Vagina (tissue), 2 donors: ENCODE measurements around the gene NAP1L4. TPM values are rescaled to one million over a fixed set of nuclear protein-coding genes. Genes with fewer than 3 reads are reported as not detected.
A peak's percentile ranks its signal among the peaks of the same experiment; 100 is the strongest.

Experiments
- DNase-seq, 2 donors: peaks; one replicate each; pipeline ENCODE4 v3.0.0-alpha.2; 2017; ENCODE audit errors: extremely low spot score in 2 of 2
- H3K27ac ChIP-seq: fragments of 200-600 bp; sonication (generic); one replicate; pipeline ENCODE4 v1.5.1; 2019
- H3K27me3 ChIP-seq: fragments of 200-600 bp; sonication (generic); one replicate; pipeline ENCODE4 v1.5.1; 2019
- H3K36me3 ChIP-seq, 2 donors: fragments of 200-600 bp; sonication (generic); one replicate each; pipeline ENCODE4 v1.5.1; 2017 to 2019
- H3K4me1 ChIP-seq: fragments of 200-600 bp; sonication (generic); one replicate; pipeline ENCODE4 v1.5.1; 2019
- H3K4me3 ChIP-seq, 2 donors: fragments of 200-600 bp; sonication (generic); 1 replicate in 1 of 2; 2 replicates in 1 of 2; pipeline ENCODE4 v1.5.1; 2016 to 2019
- H3K9me3 ChIP-seq: fragments of 200-600 bp; sonication (generic); one replicate; pipeline ENCODE4 v1.5.1; 2019
- POLR2A ChIP-seq, 2 donors: fragments of 450-650 bp; IDR thresholded peaks; one replicate each; pipeline ENCODE4 v1.6.1; 2017; ENCODE audit warnings: antibody characterized with exemption in 2 of 2, mild to moderate bottlenecking in 2 of 2, moderate library complexity in 2 of 2
- POLR2AphosphoS5 ChIP-seq, 2 donors: sonication (generic); formaldehyde crosslinking; IDR thresholded peaks; one replicate each; pipeline ENCODE4 v1.9.0; 2017; ENCODE audit warnings: antibody characterized with exemption in 2 of 2, mild to moderate bottlenecking in 2 of 2, low read depth in 1 of 2; ENCODE audit not compliant: insufficient read depth in 1 of 2
- intact Hi-C: fragments of 100-400 bp; cut with DNase I; formaldehyde crosslinking; loops from one replicate; pipeline ENCODE4 v1.15.1; 2023
- total RNA-seq: library from RNA; depleted of rRNA; stranded (reverse); fragments of >200 nt; gene quantifications from one replicate; pipeline ENCODE4 v1.2.3, GENCODE V29; 2016
- TF ChIP-seq, protein P1 (sequence below), 3 experiments: fragments of 450-650 bp in 2 of 3; fragments of 200-600 bp in 1 of 3; sonication (generic) in 1 of 3; IDR thresholded peaks; one replicate each; pipeline ENCODE4 v1.5.1; 2017 to 2019; ENCODE audit warnings: antibody characterized with exemption in 3 of 3, mild to moderate bottlenecking in 2 of 3, moderate library complexity in 2 of 3

Gene NAP1L4
- total RNA-seq, 1 donor from 2014 or later, result 108 TPM

DNA sequence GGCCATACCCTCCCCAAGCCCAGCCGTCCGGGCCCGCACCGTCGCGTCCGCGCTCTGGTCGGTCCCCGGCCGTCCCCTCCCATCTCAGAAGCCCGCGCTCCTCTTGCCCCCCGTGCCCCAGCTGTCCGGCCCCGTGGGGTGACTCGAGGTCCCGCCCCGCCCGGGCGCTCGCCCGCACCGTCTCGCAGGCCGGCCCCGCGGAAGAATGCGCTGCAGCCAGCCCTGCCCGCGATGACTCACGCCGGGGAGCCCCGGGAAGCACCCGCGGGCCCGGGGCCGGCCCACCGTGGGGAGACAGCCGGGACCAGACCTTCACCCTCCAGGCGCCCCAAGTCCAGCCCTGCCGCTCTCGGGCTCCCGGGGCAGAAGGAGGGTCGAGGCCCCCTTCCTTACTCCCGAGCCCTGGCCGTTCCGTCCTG, 62.6 kb downstream of the NAP1L4 start:
- intact Hi-C loops, result no loop called here
- no peaks in the 10 kb centered on the region for H3K9me3 ChIP-seq
- DNase-seq, result no peak
- H3K4me3 ChIP-seq, result peak overlapping the region; percentile 56 to 59
- TF ChIP-seq POLR2AphosphoS5 (IDR thresholded peaks at IDR 0.05; ENCODE audit: insufficient read depth in 1 of 2, low read depth in 1 of 2), result no peak
- no peaks in the 10 kb centered on the region for H3K36me3 ChIP-seq
- peaks cover 47% of the 10 kb centered on the region for H3K4me1 ChIP-seq
- H3K27ac ChIP-seq, result peak overlapping the region; percentile 78
- H3K27me3 ChIP-seq, result no peaks in the 10 kb centered on the region

DNA sequence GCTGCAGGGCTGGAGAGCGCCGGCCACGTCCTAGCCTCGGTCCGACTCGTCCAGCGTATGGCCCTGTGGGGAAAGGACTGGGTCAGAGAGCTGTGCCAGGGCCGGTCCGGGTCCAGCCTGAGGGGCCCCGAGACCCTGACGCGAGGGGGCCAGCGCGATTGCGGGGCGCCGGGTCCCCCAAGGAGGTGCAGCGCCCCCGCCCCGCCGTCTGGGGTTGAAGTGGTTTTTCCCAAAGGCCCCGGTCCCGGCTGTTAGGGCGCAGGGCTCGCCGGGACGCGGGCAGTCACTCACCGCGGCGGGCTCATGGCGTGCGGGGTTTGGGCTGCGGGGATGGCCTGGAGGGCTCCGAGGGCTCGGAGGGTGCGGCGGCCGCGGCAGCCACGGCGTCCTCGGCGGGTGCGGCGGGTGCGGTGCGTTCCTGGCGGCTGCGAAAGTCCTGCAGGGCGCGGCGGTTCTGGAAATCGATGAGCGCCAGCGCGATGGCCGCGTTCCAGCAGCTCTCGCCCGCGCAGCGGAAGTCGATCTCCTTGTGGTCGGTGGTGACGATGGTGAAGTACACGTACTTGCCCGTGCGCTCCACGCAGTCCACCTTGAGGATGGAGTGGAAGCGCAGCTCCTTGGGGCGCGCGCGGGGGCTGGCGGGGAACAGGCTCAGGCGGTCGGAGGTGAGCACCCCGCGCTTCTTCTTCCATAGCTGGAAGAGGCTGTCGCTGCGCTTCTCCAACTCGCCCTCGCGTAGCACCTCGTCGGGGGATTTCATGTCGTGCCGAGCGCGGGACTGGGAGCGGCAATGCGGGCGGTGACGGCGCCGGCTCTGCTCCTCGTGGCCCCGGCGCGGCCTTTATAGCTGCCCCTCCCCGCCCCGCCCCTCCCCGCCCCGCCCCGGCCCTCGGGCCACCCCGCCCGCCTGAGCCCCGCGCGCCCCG, 63.3 kb downstream of the NAP1L4 start, which contains the start of gene PHLDA2:
TSS of gene PHLDA2 (minus strand) at position 816 of the 926 bp plus-strand sequence. CDS start at position 760, 56 bp downstream.
- Histone ChIP-seq H3K4me3 (peak within 1 kb of the TSS; percentile 56 to 59), H3K27ac (peak within 1 kb of the TSS; percentile 78), H3K36me3 (no peaks in the 10 kb centered on the region), H3K27me3 (no peaks in the 10 kb centered on the region), H3K9me3 (no peaks in the 10 kb centered on the region), H3K4me1 (peaks cover 52% of the 10 kb centered on the region)
- intact Hi-C loops, result no loop called here
- TF ChIP-seq POLR2AphosphoS5 (IDR thresholded peaks at IDR 0.05; ENCODE audit: insufficient read depth in 1 of 2, low read depth in 1 of 2) (peak in 1 of 2 donors; percentile 78), POLR2A (IDR thresholded peaks at IDR 0.05) (peak in 1 of 2 donors; percentile 33)
- TF ChIP-seq, protein P1, sequence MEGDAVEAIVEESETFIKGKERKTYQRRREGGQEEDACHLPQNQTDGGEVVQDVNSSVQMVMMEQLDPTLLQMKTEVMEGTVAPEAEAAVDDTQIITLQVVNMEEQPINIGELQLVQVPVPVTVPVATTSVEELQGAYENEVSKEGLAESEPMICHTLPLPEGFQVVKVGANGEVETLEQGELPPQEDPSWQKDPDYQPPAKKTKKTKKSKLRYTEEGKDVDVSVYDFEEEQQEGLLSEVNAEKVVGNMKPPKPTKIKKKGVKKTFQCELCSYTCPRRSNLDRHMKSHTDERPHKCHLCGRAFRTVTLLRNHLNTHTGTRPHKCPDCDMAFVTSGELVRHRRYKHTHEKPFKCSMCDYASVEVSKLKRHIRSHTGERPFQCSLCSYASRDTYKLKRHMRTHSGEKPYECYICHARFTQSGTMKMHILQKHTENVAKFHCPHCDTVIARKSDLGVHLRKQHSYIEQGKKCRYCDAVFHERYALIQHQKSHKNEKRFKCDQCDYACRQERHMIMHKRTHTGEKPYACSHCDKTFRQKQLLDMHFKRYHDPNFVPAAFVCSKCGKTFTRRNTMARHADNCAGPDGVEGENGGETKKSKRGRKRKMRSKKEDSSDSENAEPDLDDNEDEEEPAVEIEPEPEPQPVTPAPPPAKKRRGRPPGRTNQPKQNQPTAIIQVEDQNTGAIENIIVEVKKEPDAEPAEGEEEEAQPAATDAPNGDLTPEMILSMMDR (IDR thresholded peaks at IDR 0.05), result no peak
- no peak for DNase-seq

DNA sequence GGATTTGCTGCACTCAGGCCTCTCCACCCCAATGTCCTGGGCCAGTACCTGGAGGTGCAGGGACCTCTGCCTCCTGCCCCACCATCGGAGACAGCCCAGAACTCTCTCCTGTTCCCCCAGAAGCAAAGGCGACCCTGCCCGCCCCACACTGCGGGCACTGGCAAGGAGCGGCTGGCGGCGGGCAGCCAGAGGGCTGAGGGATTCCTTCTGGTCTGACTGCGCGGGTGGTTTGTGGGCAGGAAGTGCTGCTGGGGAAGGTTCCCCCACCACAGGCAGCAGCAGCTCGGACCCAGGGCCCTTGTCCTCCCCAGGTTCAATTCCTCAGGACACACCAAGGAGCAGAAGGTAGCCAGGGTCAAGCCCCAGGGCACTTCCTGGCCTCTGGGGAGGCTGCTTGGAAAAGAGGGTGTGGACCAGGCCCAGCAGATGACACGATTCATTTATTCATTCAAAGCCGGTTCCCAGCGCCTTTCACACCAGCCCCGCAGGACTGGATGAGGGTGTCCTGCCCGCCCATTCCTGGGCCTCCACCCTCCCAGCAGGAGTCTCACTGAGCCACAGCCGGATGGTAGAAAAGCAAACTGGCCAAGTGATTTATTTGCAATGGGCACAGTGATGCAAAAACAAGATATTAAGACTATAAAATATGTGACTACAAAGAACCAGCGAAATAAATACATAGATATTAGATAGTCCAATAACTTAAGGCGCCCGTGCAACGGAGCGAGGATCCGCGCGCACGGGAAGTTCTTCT, 64.1 kb downstream of the NAP1L4 start:
- Histone ChIP-seq H3K9me3 (no peaks in the 10 kb centered on the region), H3K27ac (peak overlapping the region; percentile 78), H3K36me3 (no peaks in the 10 kb centered on the region), H3K4me3 (peak overlapping the region; percentile 56 to 59), H3K4me1 (peaks cover 48% of the 10 kb centered on the region), H3K27me3 (no peaks in the 10 kb centered on the region)
- intact Hi-C loops, result no loop called here
- TF ChIP-seq, protein P1 (IDR thresholded peaks at IDR 0.05), result no peak
- TF ChIP-seq POLR2A (IDR thresholded peaks at IDR 0.05) (no peak), POLR2AphosphoS5 (IDR thresholded peaks at IDR 0.05; ENCODE audit: insufficient read depth in 1 of 2, low read depth in 1 of 2) (peak in 1 of 2 donors; percentile 18)
- no peak for DNase-seq

DNA sequence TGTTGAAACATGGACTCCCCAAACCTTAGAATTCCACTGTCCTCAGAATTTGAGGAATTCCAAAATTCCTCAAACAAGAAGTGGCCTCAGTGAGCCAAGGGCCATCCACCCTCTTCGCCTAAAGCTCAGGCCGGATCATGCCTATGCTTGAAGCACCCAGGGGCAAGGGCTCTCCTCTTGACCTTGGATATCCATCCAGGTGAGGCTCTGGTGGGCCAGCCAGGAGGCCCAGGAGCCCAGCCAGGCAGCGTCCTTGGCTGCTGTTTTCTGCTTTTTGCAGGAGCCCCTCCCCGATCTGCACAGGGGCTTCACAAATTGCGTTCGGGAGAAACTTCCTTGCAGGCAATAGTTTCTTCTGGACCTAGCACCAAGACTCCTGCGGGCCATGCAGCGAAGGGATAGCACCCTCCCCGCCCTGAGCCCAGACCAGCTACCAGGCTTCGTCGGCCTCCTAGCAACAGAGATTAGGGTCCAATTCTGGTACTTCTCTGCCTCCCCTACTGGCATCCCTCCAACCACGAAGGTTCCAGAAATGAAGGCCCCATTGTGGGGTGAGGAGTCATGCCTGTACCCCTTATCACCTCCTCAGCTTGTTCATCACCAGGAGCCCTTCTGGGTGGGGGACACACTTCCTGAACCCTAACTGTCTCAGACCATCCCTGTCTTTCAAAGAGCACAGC, 64.9 kb downstream of the NAP1L4 start:
- Histone ChIP-seq H3K4me1 (peaks cover 40% of the 10 kb centered on the region), H3K36me3 (no peaks in the 10 kb centered on the region), H3K9me3 (no peaks in the 10 kb centered on the region), H3K27ac (no peak overlapping the region), H3K4me3 (no peak overlapping the region), H3K27me3 (no peaks in the 10 kb centered on the region)
- intact Hi-C loops, result no loop called here
- TF ChIP-seq, protein P1 (IDR thresholded peaks at IDR 0.05), result no peak
- no peak for TF ChIP-seq POLR2AphosphoS5 (IDR thresholded peaks at IDR 0.05; ENCODE audit: insufficient read depth in 1 of 2, low read depth in 1 of 2)
- no peak for TF ChIP-seq POLR2A (IDR thresholded peaks at IDR 0.05)
- no peak for DNase-seq

DNA sequence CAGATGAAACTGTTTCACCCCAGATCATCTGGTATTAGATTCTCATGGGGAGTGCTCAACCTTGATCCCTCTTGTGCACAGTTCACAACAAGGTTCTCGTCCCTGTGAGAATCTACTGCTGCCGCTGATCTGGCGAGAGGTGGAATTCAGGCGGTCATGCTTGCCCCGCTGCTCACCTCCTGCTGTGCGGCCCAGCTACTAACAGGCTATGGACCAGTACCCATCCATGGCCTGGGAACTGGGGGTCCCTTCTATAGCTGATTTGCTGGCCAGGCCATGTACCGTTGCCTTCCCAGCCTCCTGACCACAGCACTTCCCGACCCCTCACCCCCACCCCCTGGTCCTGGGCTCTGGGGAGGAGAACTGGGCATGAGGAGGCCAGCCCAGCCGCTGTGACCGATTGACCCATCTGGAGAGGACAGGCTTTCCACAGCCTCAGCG, 65.5 kb downstream of the NAP1L4 start:
- TF ChIP-seq, protein P1 (IDR thresholded peaks at IDR 0.05), result no peak
- TF ChIP-seq POLR2AphosphoS5 (IDR thresholded peaks at IDR 0.05; ENCODE audit: insufficient read depth in 1 of 2, low read depth in 1 of 2) (no peak), POLR2A (IDR thresholded peaks at IDR 0.05) (no peak)
- no peak overlapping the region for H3K4me3 ChIP-seq
- intact Hi-C loops, result no loop called here
- no peaks in the 10 kb centered on the region for H3K9me3 ChIP-seq
- DNase-seq, result no peak
- no peak overlapping the region for H3K27ac ChIP-seq
- H3K27me3 ChIP-seq, result no peaks in the 10 kb centered on the region
- no peaks in the 10 kb centered on the region for H3K36me3 ChIP-seq
- H3K4me1 ChIP-seq, result peaks cover 38% of the 10 kb centered on the region
